ENCODE results near the gene MAN1C1.

- no peak for TF ChIP-seq CTCF (IDR thresholded peaks at IDR 0.05 in 2 of 3, conservative IDR thresholded peaks at IDR 0.05 in 1 of 3; ENCODE audit: borderline replicate concordance in 1 of 3, insufficient read depth in 1 of 3, low read depth in 2 of 3, low read length in 2 of 3)
- no peak for TF ChIP-seq POLR2AphosphoS5 (IDR thresholded peaks at IDR 0.05; ENCODE audit: low read depth, low read length)
- no peak for TF ChIP-seq EGR1 (IDR thresholded peaks at IDR 0.05; ENCODE audit: low read depth)
- no peak for TF ChIP-seq TCF7L2 (IDR thresholded peaks at IDR 0.05; ENCODE audit: borderline replicate concordance, extremely low read depth, insufficient read depth, insufficient read length)
- no peak for TF ChIP-seq POLR2A (IDR thresholded peaks at IDR 0.05; ENCODE audit: borderline replicate concordance, extremely low read depth, insufficient read depth, insufficient read length)
- no peak for TF ChIP-seq ZNF274 (IDR thresholded peaks at IDR 0.05; ENCODE audit: low read depth, low read length)
- TF ChIP-seq CEBPB (IDR thresholded peaks at IDR 0.05; ENCODE audit: low read depth) = no peak
- no peak for TF ChIP-seq ZBTB33 (IDR thresholded peaks at IDR 0.05; ENCODE audit: extremely low read depth, insufficient replicate concordance, low read length)
- no peak for TF ChIP-seq EZH2 (IDR thresholded peaks at IDR 0.05)
- TF ChIP-seq REST (IDR thresholded peaks at IDR 0.05; ENCODE audit: low read depth) = no peak
- no peak for TF ChIP-seq EZH2phosphoT487 (IDR thresholded peaks at IDR 0.05; ENCODE audit: borderline replicate concordance)
- TF ChIP-seq SIN3A (IDR thresholded peaks at IDR 0.05; ENCODE audit: low read depth) = no peak
These were observed 6.7 kb upstream of the MAN1C1 start for GRCh38 chr1:25609921-25610320.

Measured in HCT116 (cell line).